Breast epithelium (tissue), 4 donors: ENCODE results near the gene DUSP16. TPM values are rescaled to one million over a fixed set of nuclear protein-coding genes. Genes with fewer than 3 reads are reported as not detected.

Experiments used
- DNase-seq, 2 donors: peaks; one replicate each; pipeline ENCODE4 v3.0.0-alpha.2; 2019; ENCODE audit warnings: low spot score in 2 of 2
- H3K27ac ChIP-seq, 2 donors: fragments of 200-600 bp; sonication (generic) in 1 of 2; one replicate each; pipeline ENCODE4 v1.5.1; 2016 to 2019; ENCODE audit warnings: mild to moderate bottlenecking in 1 of 2
- H3K27me3 ChIP-seq, 2 donors: fragments of 200-600 bp; sonication (generic) in 1 of 2; one replicate each; pipeline versions ENCODE4 v1.5.1 to v1.6.0; 2017 to 2019; ENCODE audit warnings: control low read depth in 1 of 2, mild to moderate bottlenecking in 1 of 2
- H3K36me3 ChIP-seq: fragments of 200-600 bp; one replicate; pipeline ENCODE4 v1.5.1; 2019
- H3K4me1 ChIP-seq, 2 donors: fragments of 200-600 bp; sonication (generic); one replicate each; pipeline ENCODE4 v1.5.1; 2016 to 2019; ENCODE audit warnings: control low read depth in 1 of 2
- H3K4me3 ChIP-seq, 3 donors: fragments of 200-600 bp; sonication (generic); 1 replicate in 2 of 3; 2 replicates in 1 of 3; pipeline ENCODE4 v1.5.1; 2016 to 2019; ENCODE audit warnings: mild to moderate bottlenecking in 3 of 3, moderate library complexity in 2 of 3
- H3K9me3 ChIP-seq, 2 donors: fragments of 200-600 bp; sonication (generic) in 1 of 2; one replicate each; pipeline ENCODE4 v1.5.1; 2016 to 2019; ENCODE audit warnings: control low read depth in 1 of 2
- CTCF ChIP-seq, 3 donors: fragments of 450-650 bp; IDR thresholded peaks; one replicate each; pipeline ENCODE4 v1.5.1; 2016 to 2017; ENCODE audit warnings: antibody characterized with exemption in 3 of 3, mild to moderate bottlenecking in 3 of 3, moderate library complexity in 3 of 3
- POLR2A ChIP-seq: fragments of 450-650 bp; IDR thresholded peaks from one replicate; pipeline ENCODE4 v1.6.1; 2016; ENCODE audit warnings: antibody characterized with exemption, mild to moderate bottlenecking, moderate library complexity
- POLR2AphosphoS5 ChIP-seq, 3 donors: sonication (generic); formaldehyde crosslinking; IDR thresholded peaks; one replicate each; pipeline ENCODE4 v1.6.1; 2017; ENCODE audit warnings: antibody characterized with exemption in 3 of 3
- intact Hi-C: fragments of 100-400 bp; cut with DNase I; formaldehyde crosslinking; loops from one replicate; pipeline ENCODE4 v1.15.1; 2023; ENCODE audit warnings: low total_unique reads
- total RNA-seq, 3 donors: library from RNA; depleted of rRNA; stranded (reverse); fragments of >200 nt; gene quantifications; one replicate each; pipeline ENCODE4 v1.1.0, GENCODE V29; 2016

The DUSP16 gene
- total RNA-seq, 3 donors from 2014 or later = 10.9 to 63.3 (median 61.0) TPM

GRCh38 chr12:12563290-12563928, 746 bp upstream of the DUSP16 start:
- Histone ChIP-seq H3K4me3 (peak overlapping the region; percentile 84 to 90 (median 87)), H3K27me3 (no peaks in the 10 kb centered on the region), H3K4me1 (peaks cover 0 to 5% of the 10 kb centered on the region in 2 donors), H3K9me3 (no peaks in the 10 kb centered on the region), H3K36me3 (no peaks in the 10 kb centered on the region), H3K27ac (peak overlapping the region; percentile 100)
- no peak for DNase-seq
- TF ChIP-seq POLR2AphosphoS5 (IDR thresholded peaks at IDR 0.05) (no peak), POLR2A (no peak), CTCF (IDR thresholded peaks at IDR 0.05) (no peak)
- intact Hi-C loops = no loop called here

GRCh38 chr12:12562016-12562483, 613 bp downstream of the DUSP16 start:
- Histone ChIP-seq H3K27me3 (no peaks in the 10 kb centered on the region), H3K4me1 (peaks cover 0 to 5% of the 10 kb centered on the region in 2 donors), H3K9me3 (no peaks in the 10 kb centered on the region), H3K4me3 (peak overlapping the region; percentile 84 to 90 (median 87)), H3K27ac (peak overlapping the region; percentile 100), H3K36me3 (no peaks in the 10 kb centered on the region)
- intact Hi-C loops = no loop called here
- TF ChIP-seq POLR2AphosphoS5 (IDR thresholded peaks at IDR 0.05) (peak in 1 of 3 donors; percentile 13), POLR2A (no peak)
- DNase-seq = no peak

GRCh38 chr12:12561371-12562015, 1.2 kb downstream of the DUSP16 start:
- intact Hi-C loops = no loop called here

GRCh38 chr12:12560587-12561370, 1.9 kb downstream of the DUSP16 start:
- Histone ChIP-seq H3K27ac (peak overlapping the region; percentile 100), H3K9me3 (no peaks in the 10 kb centered on the region), H3K4me1 (peaks cover 0 to 5% of the 10 kb centered on the region in 2 donors), H3K4me3 (peak overlapping the region; percentile 84 to 90 (median 87)), H3K27me3 (no peaks in the 10 kb centered on the region), H3K36me3 (no peaks in the 10 kb centered on the region)
- peak in 1 of 2 donors; percentile 72 for DNase-seq
- TF ChIP-seq POLR2AphosphoS5 (IDR thresholded peaks at IDR 0.05) (peak in 1 of 3 donors; percentile 86), POLR2A (peak; percentile 83), CTCF (IDR thresholded peaks at IDR 0.05) (no peak)
- intact Hi-C loops = no loop called here

More at GRCh38 chr12:12561371-12562015, 1.2 kb downstream of the DUSP16 start:
- Histone ChIP-seq H3K27ac (peak overlapping the region; percentile 100), H3K4me3 (peak overlapping the region; percentile 84 to 90 (median 87)), H3K36me3 (no peaks in the 10 kb centered on the region), H3K9me3 (no peaks in the 10 kb centered on the region), H3K27me3 (no peaks in the 10 kb centered on the region), H3K4me1 (peaks cover 0 to 5% of the 10 kb centered on the region in 2 donors)
- peak; percentile 62 to 70 for DNase-seq
- peak in 2 of 3 donors; percentile 53 to 57 for TF ChIP-seq POLR2AphosphoS5 (IDR thresholded peaks at IDR 0.05)
- no peak for TF ChIP-seq CTCF (IDR thresholded peaks at IDR 0.05)
- no peak for TF ChIP-seq POLR2A

GRCh38 chr12:12559719-12560296, 2.9 kb downstream of the DUSP16 start:
- no peaks in the 10 kb centered on the region for H3K27me3 ChIP-seq
- peaks cover 0 to 5% of the 10 kb centered on the region in 2 donors for H3K4me1 ChIP-seq
- H3K4me3 ChIP-seq = peak overlapping the region in 2 of 3 donors; percentile 84 to 87
- TF ChIP-seq POLR2AphosphoS5 (IDR thresholded peaks at IDR 0.05) = no peak
- no peak for TF ChIP-seq POLR2A
- no peak for TF ChIP-seq CTCF (IDR thresholded peaks at IDR 0.05)
- intact Hi-C loops = no loop called here
- H3K27ac ChIP-seq = peak overlapping the region; percentile 44 to 100
- no peak for DNase-seq
- H3K36me3 ChIP-seq = no peaks in the 10 kb centered on the region
- no peaks in the 10 kb centered on the region for H3K9me3 ChIP-seq
